OCI-LY7 (cell line): ENCODE data around the gene PACS1. TPM values are rescaled to one million over a fixed set of nuclear protein-coding genes. Genes with fewer than 3 reads are reported as not detected.

Experiments
- BruUV-seq: library from RNA; stranded (reverse); fragments of 400-500 nt; replicated peaks from 2 replicates; lab custom pipeline; 2021; lab: Mats Ljungman, UMichigan
- CTCF ChIA-PET: fragments of 300-600 bp; sonication (Branson Sonifier 250); formaldehyde crosslinking; loops from one replicate; lab custom pipeline; 2022; ENCODE audit warnings: antibody characterized with exemption; ENCODE audit not compliant: unreplicated experiment; lab: Charles Lee
- POLR2A ChIA-PET: fragments of 300-600 bp; sonication (Branson Sonifier 250); formaldehyde crosslinking; loops from one replicate; lab custom pipeline; 2022; ENCODE audit warnings: antibody characterized with exemption; lab: Charles Lee
- DNase-seq: peaks from one replicate; pipeline ENCODE4 v3.0.0-alpha.2; 2015; ENCODE audit warnings: low spot score
- H2AFZ ChIP-seq: fragments of 200-600 bp; sonication (generic), shearing (Covaris generic); 2 replicates; pipeline ENCODE4 v1.6.1; 2014; ENCODE audit warnings: mild to moderate bottlenecking, antibody characterized with exemption, low read length, moderate library complexity
- H3K27ac ChIP-seq: fragments of 200-600 bp; sonication (generic); 2 replicates; pipeline ENCODE4 v1.5.1; 2014; ENCODE audit warnings: mixed run types, low read depth, mild to moderate bottlenecking, moderate library complexity, low read length, inconsistent platforms; ENCODE audit not compliant: poor library complexity, severe bottlenecking
- H3K36me3 ChIP-seq: fragments of 200-600 bp; sonication (generic); 2 replicates; pipeline ENCODE4 v1.6.1; 2014; ENCODE audit warnings: mild to moderate bottlenecking, antibody characterized with exemption, low read length, moderate library complexity, mixed read lengths; ENCODE audit not compliant: insufficient read depth
- H3K4me1 ChIP-seq: fragments of 200-600 bp; sonication (generic); 2 replicates; pipeline ENCODE4 v1.5.1; 2014; ENCODE audit warnings: mild to moderate bottlenecking, low read length; ENCODE audit not compliant: insufficient read depth, poor library complexity, severe bottlenecking
- H3K4me2 ChIP-seq: fragments of 200-600 bp; sonication (generic); 2 replicates; pipeline ENCODE4 v1.6.1; 2014; ENCODE audit warnings: mild to moderate bottlenecking, low read length
- H3K4me3 ChIP-seq: fragments of 200-600 bp; sonication (generic); 2 replicates; pipeline ENCODE4 v1.5.1; 2014; ENCODE audit warnings: mild to moderate bottlenecking, low read depth, low read length; ENCODE audit not compliant: poor library complexity, severe bottlenecking
- H3K79me2 ChIP-seq: fragments of 200-600 bp; sonication (generic); 2 replicates; pipeline ENCODE4 v1.6.1; 2016; ENCODE audit warnings: low read depth, mild to moderate bottlenecking, low read length, moderate library complexity, mixed read lengths; ENCODE audit not compliant: insufficient read depth
- H3K9me2 ChIP-seq: fragments of 200-600 bp; sonication (generic); 2 replicates; pipeline ENCODE4 v1.6.1; 2016; ENCODE audit warnings: mild to moderate bottlenecking, low read length, mixed read lengths; ENCODE audit not compliant: insufficient read depth
- H3K9me3 ChIP-seq: fragments of 200-600 bp; sonication (generic); 2 replicates; pipeline ENCODE4 v1.6.1; 2014; ENCODE audit warnings: mild to moderate bottlenecking, mixed run types, low read length, mixed read lengths
- H4K20me1 ChIP-seq: fragments of 200-600 bp; sonication (generic); 2 replicates; pipeline ENCODE4 v1.6.1; 2014; ENCODE audit warnings: mild to moderate bottlenecking, antibody characterized with exemption, low read length, moderate library complexity, mixed read lengths; ENCODE audit not compliant: insufficient read depth
- EZH2phosphoT487 ChIP-seq: fragments of 200-600 bp; sonication (generic); IDR thresholded peaks from 2 replicates; pipeline ENCODE4 v1.6.1; 2018; ENCODE audit warnings: low read depth, borderline replicate concordance, mild to moderate bottlenecking, mixed run types, antibody characterized with exemption, low read length, moderate library complexity, mixed read lengths
- intact Hi-C: fragments of 100-400 bp; cut with micrococcal nuclease; formaldehyde crosslinking; loops from one replicate; pipeline ENCODE4 v1.10.0; 2022; ENCODE audit not compliant: unreplicated experiment
- total RNA-seq, 2 experiments: library from RNA; depleted of rRNA in 1 of 2; stranded (reverse); fragments of >200 nt in 1 of 2; shearing (Covaris generic) in 1 of 2; gene quantifications; 2 replicates each; pipeline ENCODE4 v1.2.3, GENCODE V29; 2014 to 2022
- TF ChIP-seq, protein P1 (sequence below): fragments of 200-600 bp; sonication (generic); conservative IDR thresholded peaks from 2 replicates; pipeline ENCODE4 v1.5.1; 2014; ENCODE audit warnings: mild to moderate bottlenecking, antibody characterized with exemption, low read length, moderate library complexity, mixed read lengths

PACS1 gene
- total RNA-seq, 2 experiments from 2014 or later = 23.7 to 52.5 TPM

DNA sequence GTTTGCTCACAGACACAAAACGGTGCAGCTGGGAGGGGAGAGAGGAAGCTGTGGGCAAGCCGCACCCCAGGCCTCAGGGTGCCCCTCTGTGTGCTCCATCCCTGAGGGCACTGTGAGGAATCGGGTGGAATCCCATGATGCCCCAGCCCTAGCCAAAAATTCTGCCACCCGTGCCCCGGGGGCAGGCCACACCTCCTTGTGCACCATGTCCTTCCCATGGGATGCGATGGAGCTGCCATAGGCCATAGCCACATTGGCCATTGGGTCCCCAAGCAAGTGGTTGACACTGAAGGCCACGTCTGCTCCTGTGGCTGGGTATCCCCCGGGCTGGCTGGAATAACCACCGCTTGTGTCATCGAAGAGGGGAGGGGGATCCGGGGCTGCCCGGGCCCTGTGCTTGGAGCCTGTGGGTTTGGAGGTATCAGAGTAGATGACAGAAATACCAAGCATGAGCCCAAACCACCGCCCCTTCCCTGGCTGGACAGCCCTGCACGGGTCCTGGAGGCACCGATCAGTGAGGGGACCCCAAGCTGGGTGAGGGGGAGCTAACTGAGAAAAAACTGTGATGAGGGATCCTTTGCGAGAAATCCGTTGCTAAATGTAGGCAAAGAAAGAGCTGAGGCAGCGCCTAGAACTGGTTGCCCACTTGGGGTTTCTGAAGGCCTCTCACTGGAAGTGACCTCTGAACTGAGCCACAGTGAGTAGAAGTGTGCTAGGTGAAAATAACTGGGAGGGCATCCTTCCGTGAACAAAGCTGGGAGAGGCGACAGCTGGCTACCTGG is 218.0 kb downstream of the PACS1 start:
- no peaks in the 10 kb centered on the region for H4K20me1 ChIP-seq
- H3K4me2 ChIP-seq = peak overlapping the region; percentile 85
- peaks cover 9% of the 10 kb centered on the region; the same call in 1 of the 2 replicates for H3K79me2 ChIP-seq
- ChIA-PET CTCF (interaction anchor here (0.6 kb wide), 2 partner anchors 126 to 1295 kb away, joined by 4 read pairs; no protein-coding TSS in a partner anchor), POLR2A (interaction anchor here (1.1 to 2.0 kb wide), 3 partner anchors 9 to 237 kb away, joined by 3 to 13 read pairs (median 5); no protein-coding TSS in a partner anchor)
- BruUV-seq = no TSS peak
- intact Hi-C loops = loop anchor here (2.0 kb wide), 1 partner anchor 41 kb away; no protein-coding TSS in a partner anchor
- DNase-seq = peak; percentile 21
- H3K4me1 ChIP-seq = peaks cover 37% of the 10 kb centered on the region
- H3K9me2 ChIP-seq = no peaks in the 10 kb centered on the region
- peak overlapping the region; percentile 36 for H2AFZ ChIP-seq
- H3K9me3 ChIP-seq = no peaks in the 10 kb centered on the region
- H3K27ac ChIP-seq = peak overlapping the region; percentile 29
- H3K36me3 ChIP-seq = peaks cover 15% of the 10 kb centered on the region; the same call in 1 of the 2 replicates
- H3K4me3 ChIP-seq = peak overlapping the region; percentile 88
- TF ChIP-seq, protein P1, sequence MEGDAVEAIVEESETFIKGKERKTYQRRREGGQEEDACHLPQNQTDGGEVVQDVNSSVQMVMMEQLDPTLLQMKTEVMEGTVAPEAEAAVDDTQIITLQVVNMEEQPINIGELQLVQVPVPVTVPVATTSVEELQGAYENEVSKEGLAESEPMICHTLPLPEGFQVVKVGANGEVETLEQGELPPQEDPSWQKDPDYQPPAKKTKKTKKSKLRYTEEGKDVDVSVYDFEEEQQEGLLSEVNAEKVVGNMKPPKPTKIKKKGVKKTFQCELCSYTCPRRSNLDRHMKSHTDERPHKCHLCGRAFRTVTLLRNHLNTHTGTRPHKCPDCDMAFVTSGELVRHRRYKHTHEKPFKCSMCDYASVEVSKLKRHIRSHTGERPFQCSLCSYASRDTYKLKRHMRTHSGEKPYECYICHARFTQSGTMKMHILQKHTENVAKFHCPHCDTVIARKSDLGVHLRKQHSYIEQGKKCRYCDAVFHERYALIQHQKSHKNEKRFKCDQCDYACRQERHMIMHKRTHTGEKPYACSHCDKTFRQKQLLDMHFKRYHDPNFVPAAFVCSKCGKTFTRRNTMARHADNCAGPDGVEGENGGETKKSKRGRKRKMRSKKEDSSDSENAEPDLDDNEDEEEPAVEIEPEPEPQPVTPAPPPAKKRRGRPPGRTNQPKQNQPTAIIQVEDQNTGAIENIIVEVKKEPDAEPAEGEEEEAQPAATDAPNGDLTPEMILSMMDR = no peak
- TF ChIP-seq EZH2phosphoT487 = no peak

GRCh38 chr11:66288671-66289547 is 218.8 kb downstream of the PACS1 start, which contains the start of gene YIF1A:
Gene YIF1A, minus strand, starts transcription at chr11:66289143. Its CDS starts 158 bp downstream, at chr11:66288985.
- DNase-seq = peak; percentile 99
- CTCF ChIA-PET = interaction anchor here (0.6 to 1.1 kb wide), 6 partner anchors 21 to 1294 kb away, joined by 3 to 8 read pairs (median 4); no protein-coding TSS in a partner anchor
- Histone ChIP-seq H2AFZ (peak within 1 kb of the TSS; percentile 73), H3K9me2 (no peaks in the 10 kb centered on the region), H3K4me1 (peaks cover 31% of the 10 kb centered on the region), H3K4me2 (peak within 1 kb of the TSS; percentile 85), H3K36me3 (peaks cover 12% of the 10 kb centered on the region; the same call in 1 of the 2 replicates), H3K9me3 (no peaks in the 10 kb centered on the region), H3K27ac (peak within 1 kb of the TSS; percentile 37), H3K79me2 (peaks cover 9% of the 10 kb centered on the region; the same call in 1 of the 2 replicates), H3K4me3 (peak within 1 kb of the TSS; percentile 88), H4K20me1 (no peaks in the 10 kb centered on the region)
- TF ChIP-seq, protein P1 = no peak; the same call in 1 of the 2 replicates
- no peak for TF ChIP-seq EZH2phosphoT487
- BruUV-seq = no TSS peak
- intact Hi-C loops = loop anchor here (2.0 kb wide), 1 partner anchor 40 kb away; no protein-coding TSS in a partner anchor
- POLR2A ChIA-PET = interaction anchor here (0.6 to 2.0 kb wide), 9 partner anchors 8 to 471 kb away, joined by 3 to 13 read pairs (median 4); no protein-coding TSS in a partner anchor
